HG03565 (cell line): Measurements from ENCODE around the gene STPG4.

Source experiments
- ATAC-seq: cut with Tn5 transposase; IDR thresholded peaks from one replicate; pipeline ENCODE4 v1.9.1; 2021; ENCODE audit warnings: mild to moderate bottlenecking, moderate library complexity; ENCODE audit not compliant: unreplicated experiment

The STPG4 gene

GRCh38 chr2:47091118-47091517, 64.0 kb downstream of the STPG4 start:
- no peak for ATAC-seq

GRCh38 chr2:47089083-47089464, 66.0 kb downstream of the STPG4 start:
- ATAC-seq = no peak

- ATAC-seq = no peak
Observed at GRCh38 chr2:47088371-47089082, 66.6 kb downstream of the STPG4 start.

- no peak for ATAC-seq
Observed at GRCh38 chr2:47087051-47087450, 68.1 kb downstream of the STPG4 start.

- ATAC-seq = no peak
Observed at GRCh38 chr2:47086571-47086970, 68.5 kb downstream of the STPG4 start.

- ATAC-seq = no peak
Observed at GRCh38 chr2:47086054-47086471, 69.0 kb downstream of the STPG4 start.

GRCh38 chr2:47083886-47084687, 71.0 kb downstream of the STPG4 start:
- ATAC-seq = no peak

GRCh38 chr2:47083485-47083884, 71.6 kb downstream of the STPG4 start:
- ATAC-seq = no peak

- no peak for ATAC-seq
Observed at GRCh38 chr2:47083005-47083404, 72.1 kb downstream of the STPG4 start.

- ATAC-seq = no peak
Observed at GRCh38 chr2:47080888-47081301, 74.2 kb downstream of the STPG4 start.

GRCh38 chr2:47079515-47080412, 75.3 kb downstream of the STPG4 start:
- no peak for ATAC-seq

- no peak for ATAC-seq
Observed at GRCh38 chr2:47078541-47079482, 76.3 kb downstream of the STPG4 start.

- ATAC-seq = no peak
Observed at GRCh38 chr2:47077442-47078117, 77.5 kb downstream of the STPG4 start.

GRCh38 chr2:47076586-47077441, 78.3 kb downstream of the STPG4 start:
- no peak for ATAC-seq

- no peak for ATAC-seq
Observed at GRCh38 chr2:47076126-47076506, 79.0 kb downstream of the STPG4 start.

GRCh38 chr2:47075361-47076125, 79.6 kb downstream of the STPG4 start:
- no peak for ATAC-seq

GRCh38 chr2:47074691-47075090, 80.4 kb downstream of the STPG4 start:
- ATAC-seq = no peak

- no peak for ATAC-seq
Observed at GRCh38 chr2:47073641-47074040, 81.5 kb downstream of the STPG4 start.
